ENCODE results near the gene CLDN16. TPM values are rescaled to one million over a fixed set of nuclear protein-coding genes. Genes with fewer than 3 reads are reported as not detected.

Gene CLDN16
- total and polyA plus RNA-seq, 2 of the 4 experiments (the other 2 are of a cell fraction) = under 0.01 to 0.09 TPM

- Histone ChIP-seq H3K4me3 (ENCODE audit: insufficient read depth, low read depth, low read length) (no peak overlapping the region), H3K9me3 (ENCODE audit: control insufficient read depth, insufficient read depth, low read length) (peaks cover 3% of the 10 kb centered on the region), H2AFZ (replicated peaks; ENCODE audit: low read length, poor library complexity) (no peak overlapping the region), H3K27me3 (ENCODE audit: control insufficient read depth, insufficient read depth, low read length) (no peaks in the 10 kb centered on the region), H3K79me1 (ENCODE audit: low read depth in 1 of 2, low read length in 2 of 2) (no peaks in the 10 kb centered on the region), H2BK20ac (ENCODE audit: low read depth, low read length) (no peak overlapping the region), H2BK15ac (ENCODE audit: low read depth, low read length) (no peak overlapping the region), H3K23ac (ENCODE audit: low read depth, low read length) (0 out of 2 replicates have a peak overlapping the region, but pooled peaks have one; percentile 51), H4K8ac (ENCODE audit: low read depth in 2 of 2, low read length in 2 of 2) (no peak overlapping the region), H3K27ac (ENCODE audit: insufficient read depth, low read length) (no peak overlapping the region), H3K4me1 (ENCODE audit: control insufficient read depth, insufficient read depth, low read length) (no peaks in the 10 kb centered on the region), H4K91ac (ENCODE audit: insufficient read depth, low read depth, low read length) (no peak overlapping the region), H2BK120ac (ENCODE audit: low read depth, low read length) (no peak overlapping the region), H4K20me1 (ENCODE audit: insufficient read depth, low read length) (no peaks in the 10 kb centered on the region), H3K18ac (ENCODE audit: low read depth, low read length) (no peak overlapping the region), H4K5ac (ENCODE audit: low read depth, low read length) (no peak overlapping the region), H2AK5ac (ENCODE audit: low read depth, low read length) (no peak overlapping the region), H3K4me2 (ENCODE audit: low read depth, low read length) (no peak overlapping the region), H3K9ac (ENCODE audit: low read depth, low read length) (no peak overlapping the region), H2AK9ac (replicated peaks; ENCODE audit: low read depth, low read length, poor library complexity) (no peak overlapping the region), H3K56ac (ENCODE audit: extremely low read depth, insufficient read depth, low read length) (no peak overlapping the region), H3K9me1 (ENCODE audit: insufficient read depth, low read length) (no peaks in the 10 kb centered on the region), H3K36me3 (ENCODE audit: control insufficient read depth, insufficient read depth, low read length) (no peaks in the 10 kb centered on the region), H3K4ac (ENCODE audit: low read depth, low read length) (no peak overlapping the region), H2BK5ac (ENCODE audit: low read depth, low read length, poor library complexity, severe bottlenecking) (no peak overlapping the region), H3K14ac (replicated peaks; ENCODE audit: low read depth, low read length) (0 out of 2 replicates have a peak overlapping the region, but pooled peaks have one; percentile 12)
- WGBS, 2 experiments (ENCODE audit: extremely low coverage in 2 of 2, insufficient read length in 1 of 2) = no CpG with 5 or more reads among the region's 3 CpGs
- TF ChIP-seq MAZ (IDR thresholded peaks at IDR 0.05; ENCODE audit: borderline replicate concordance, low read depth, low read length) (no peak), ELK1 (IDR thresholded peaks at IDR 0.05; ENCODE audit: borderline replicate concordance, low read depth, low read length) (no peak), RCOR1 (IDR thresholded peaks at IDR 0.05; ENCODE audit: insufficient replicate concordance, low read length) (no peak), FOS (IDR thresholded peaks at IDR 0.05; ENCODE audit: low read depth, low read length) (no peak), USF2 (IDR thresholded peaks at IDR 0.05; ENCODE audit: low read depth, low read length) (no peak), CEBPB (IDR thresholded peaks at IDR 0.05; ENCODE audit: low read depth, low read length) (no peak), CHD1 (IDR thresholded peaks at IDR 0.05; ENCODE audit: low read depth, low read length) (no peak), NFE2L2 (IDR thresholded peaks at IDR 0.05; ENCODE audit: low read depth, low read length) (no peak), MAFK (IDR thresholded peaks at IDR 0.05; ENCODE audit: low read depth, low read length) (no peak), RFX5 (IDR thresholded peaks at IDR 0.05; ENCODE audit: low read depth, low read length) (no peak), SMC3 (IDR thresholded peaks at IDR 0.05; ENCODE audit: low read depth, low read length) (no peak), BHLHE40 (IDR thresholded peaks at IDR 0.05; ENCODE audit: low read depth, low read length) (no peak), CTCF (conservative IDR thresholded peaks at IDR 0.05; ENCODE audit: low read depth, low read length) (no peak), RAD21 (IDR thresholded peaks at IDR 0.05; ENCODE audit: low read length) (no peak), POLR2A (IDR thresholded peaks at IDR 0.05; ENCODE audit: low read depth, low read length) (no peak), MXI1 (IDR thresholded peaks at IDR 0.05; ENCODE audit: borderline replicate concordance, low read depth, low read length) (no peak)
- no TSS peak for BruUV-seq (replicated peaks)
- in situ Hi-C loops (cut with MboI; ENCODE audit: low sequenced_read_pairs) = loop anchor here (10.0 kb wide), 1 partner anchor 471 kb away; no protein-coding TSS in a partner anchor
- ChIA-PET POLR2A (ENCODE audit: unreplicated experiment) (no interaction called here), CTCF (no interaction called here)
- ATAC-seq (ENCODE audit: low read depth) (no peak), DNase-seq (peak; percentile 12)
- dilution Hi-C loops (cut with HindIII; ENCODE audit: low sequenced_read_pairs, unreplicated experiment) = no loop called here
- intact Hi-C loops (cut with micrococcal nuclease) = no loop called here
Measured at GRCh38 chr3:190435618-190436017, 47.7 kb downstream of the CLDN16 start.
